HG03457 (cell line): ENCODE data around the gene ACSS1.
A peak's percentile ranks its signal among the peaks of the same experiment; 100 is the strongest.

Source experiments
- ATAC-seq: cut with Tn5 transposase; IDR thresholded peaks from one replicate; pipeline ENCODE4 v1.9.1; 2021; ENCODE audit warnings: moderate number of reproducible peaks; ENCODE audit not compliant: unreplicated experiment

ACSS1 gene

DNA sequence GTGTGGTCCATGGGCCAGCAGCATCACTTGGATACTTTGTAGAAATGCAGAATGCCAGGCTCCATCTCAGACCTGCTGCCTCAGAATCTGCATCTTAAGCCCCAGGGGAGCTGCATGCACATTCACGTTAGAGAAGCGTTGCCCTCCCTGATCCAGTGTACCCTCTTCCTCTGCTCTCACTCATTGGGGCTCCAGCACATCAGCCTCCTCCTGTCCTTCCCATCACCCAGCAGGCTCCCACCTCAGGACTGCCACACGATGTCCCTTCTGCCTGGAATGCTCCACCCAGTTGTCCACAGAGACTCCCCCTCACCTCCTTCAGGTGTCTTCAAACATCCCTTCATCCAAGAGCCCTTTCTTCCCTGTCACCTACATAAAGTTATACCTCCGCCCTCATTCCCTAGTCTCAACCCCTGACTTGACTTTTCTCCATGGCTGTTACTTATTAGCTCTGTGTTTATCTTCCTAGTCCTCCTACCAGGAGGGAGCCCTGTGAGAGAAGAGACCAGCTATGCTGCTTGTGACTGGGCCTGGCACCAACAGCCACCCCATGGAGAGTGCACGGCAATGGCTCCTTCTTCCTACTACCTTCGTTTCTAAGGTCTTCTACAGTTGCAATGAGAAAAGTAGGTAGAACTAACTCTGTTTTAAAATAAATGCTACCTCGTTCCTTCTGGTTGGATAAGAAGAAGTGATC is 3.3 kb upstream of the ACSS1 start:
- ATAC-seq = no peak

DNA sequence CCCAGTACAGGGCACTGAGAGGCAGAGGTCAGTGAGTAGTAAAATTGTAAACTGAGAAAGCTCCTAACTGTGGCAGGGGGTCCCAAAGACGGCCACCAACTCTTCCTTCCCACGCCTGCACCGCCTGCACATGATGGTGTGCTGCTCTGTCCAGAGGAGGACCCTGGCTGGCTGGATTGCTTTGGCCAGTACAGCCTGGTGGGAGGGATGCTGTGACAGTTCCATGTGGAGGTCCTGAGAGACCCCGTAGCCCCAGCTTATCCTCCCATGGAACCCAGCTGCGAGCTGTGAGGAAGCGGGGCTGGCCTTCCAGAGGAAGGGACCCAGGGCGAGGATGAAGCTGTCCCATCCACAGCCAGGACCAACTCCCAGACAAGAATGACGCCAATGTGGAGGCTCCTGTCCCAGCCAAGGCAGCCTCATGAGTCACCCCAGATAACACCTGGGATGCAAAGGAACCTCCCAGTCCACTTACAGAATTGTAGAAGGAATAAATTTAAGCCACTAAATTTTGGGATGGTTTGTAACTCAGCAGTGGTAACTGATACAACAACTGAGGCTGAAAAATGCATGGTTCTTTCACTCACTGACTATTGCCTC is 2.0 kb upstream of the ACSS1 start:
- ATAC-seq = no peak

DNA sequence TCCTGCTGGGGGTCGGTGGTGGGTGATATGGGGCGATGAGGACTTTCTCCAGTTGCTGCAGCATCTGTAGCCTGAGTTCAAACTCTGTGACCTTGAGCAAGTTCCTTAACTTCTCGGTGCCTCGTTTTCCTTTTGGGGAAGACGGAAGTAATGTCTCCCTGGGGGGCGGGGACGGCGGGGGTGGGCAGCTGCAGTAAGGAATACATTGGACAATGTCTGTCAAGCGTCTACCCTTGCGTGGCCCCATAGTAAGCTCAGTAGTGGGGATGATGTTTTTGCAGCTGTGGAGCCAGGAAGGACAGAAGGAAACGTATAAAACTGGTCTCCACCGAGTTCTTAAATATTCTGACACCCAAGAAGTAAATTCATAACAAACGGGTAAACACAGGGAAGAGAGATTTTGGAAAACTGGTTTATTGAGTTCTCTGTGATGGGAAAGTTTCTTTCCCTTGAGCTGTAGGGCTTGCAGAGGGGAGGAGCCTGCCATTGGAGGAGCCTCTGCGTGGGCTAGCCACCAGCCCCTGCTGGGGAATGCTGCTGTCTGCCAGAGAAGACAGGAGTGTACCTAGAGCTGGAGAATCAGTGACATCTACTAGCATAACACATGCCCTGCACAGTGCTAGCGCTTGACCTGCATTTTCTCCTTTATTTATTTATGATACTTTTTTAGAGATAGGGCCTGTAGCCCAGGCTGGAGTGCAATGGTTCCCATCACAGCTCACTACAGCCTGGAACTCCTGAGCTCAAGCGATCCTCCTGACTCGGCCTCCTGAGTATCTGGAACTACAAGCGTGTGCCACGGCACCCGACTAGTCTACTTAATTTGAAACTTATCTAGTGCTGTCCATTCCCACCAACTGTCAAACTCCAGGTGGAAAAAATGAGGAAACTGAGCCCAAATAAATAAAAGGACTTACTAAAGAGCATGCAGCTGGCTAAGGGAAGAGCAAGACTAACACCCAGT is 1.2 kb upstream of the ACSS1 start:
- ATAC-seq = no peak

DNA sequence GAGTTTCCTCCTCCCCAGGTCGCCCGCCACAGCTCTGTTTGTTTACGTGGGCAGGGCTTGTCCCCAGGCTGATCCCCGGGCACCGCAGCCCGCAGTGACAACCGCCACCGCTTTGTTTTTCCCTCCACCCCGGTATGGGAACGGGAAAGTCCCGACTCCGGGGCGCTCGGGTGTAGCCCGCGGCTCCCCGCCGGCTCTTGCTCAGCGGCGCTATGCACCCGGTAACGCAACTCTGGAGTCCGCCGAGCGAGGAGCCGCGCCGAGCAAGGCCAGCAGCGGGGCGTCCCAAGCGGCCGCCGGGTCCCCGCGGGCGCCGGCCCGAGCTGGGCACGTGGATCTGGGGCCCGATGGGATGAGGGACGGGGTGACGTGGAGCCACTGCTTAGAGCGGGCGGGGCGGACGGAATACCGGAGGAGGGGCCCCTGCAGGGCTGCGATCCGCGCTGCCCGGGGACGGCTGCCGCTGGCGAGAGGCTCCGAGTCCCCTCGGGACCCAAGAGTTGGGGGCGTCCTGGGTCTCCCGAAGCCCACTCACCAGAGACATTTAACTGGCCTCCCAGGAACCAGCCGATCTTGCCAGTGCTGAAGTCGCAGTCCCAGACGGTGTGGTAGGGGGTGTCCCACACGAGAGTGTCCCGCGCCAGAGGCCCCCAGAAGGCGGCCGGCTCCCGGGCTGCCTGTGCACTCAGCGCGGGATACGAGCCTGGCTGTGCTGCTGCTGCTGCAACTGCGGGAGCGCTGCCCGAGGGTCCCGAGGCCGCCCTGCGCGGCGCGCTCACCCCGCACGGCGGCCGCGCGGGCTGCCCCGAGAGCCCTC is 497 bp downstream of the ACSS1 start:
- peak; percentile 27 for ATAC-seq

DNA sequence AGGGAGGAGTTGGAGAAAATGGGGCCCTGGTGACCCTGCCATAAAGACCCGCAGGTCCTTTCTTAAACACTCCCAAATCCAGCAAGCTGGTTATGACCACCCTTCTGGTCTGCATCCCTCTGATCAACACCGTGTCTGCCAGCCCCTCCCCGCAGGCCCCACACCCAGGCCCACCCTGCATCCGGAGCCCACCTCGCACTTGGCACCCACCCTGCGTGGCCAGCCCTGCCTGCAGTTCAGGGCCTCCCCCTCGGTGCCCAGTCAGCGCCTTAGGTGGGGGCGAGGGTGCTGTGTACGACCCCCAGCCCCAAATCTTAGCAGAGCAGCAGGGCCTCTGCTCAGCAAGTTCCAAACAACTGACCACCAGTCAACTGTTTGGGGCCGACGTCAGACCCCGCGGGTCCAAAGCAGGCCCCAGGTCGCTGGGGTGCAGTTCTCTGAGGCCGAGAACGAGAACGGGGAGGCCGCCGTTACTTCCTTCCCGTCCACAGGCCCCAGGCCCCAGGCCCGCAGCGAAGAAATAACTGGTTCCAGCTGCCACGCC is 1.2 kb downstream of the ACSS1 start:
- ATAC-seq = peak; percentile 17

DNA sequence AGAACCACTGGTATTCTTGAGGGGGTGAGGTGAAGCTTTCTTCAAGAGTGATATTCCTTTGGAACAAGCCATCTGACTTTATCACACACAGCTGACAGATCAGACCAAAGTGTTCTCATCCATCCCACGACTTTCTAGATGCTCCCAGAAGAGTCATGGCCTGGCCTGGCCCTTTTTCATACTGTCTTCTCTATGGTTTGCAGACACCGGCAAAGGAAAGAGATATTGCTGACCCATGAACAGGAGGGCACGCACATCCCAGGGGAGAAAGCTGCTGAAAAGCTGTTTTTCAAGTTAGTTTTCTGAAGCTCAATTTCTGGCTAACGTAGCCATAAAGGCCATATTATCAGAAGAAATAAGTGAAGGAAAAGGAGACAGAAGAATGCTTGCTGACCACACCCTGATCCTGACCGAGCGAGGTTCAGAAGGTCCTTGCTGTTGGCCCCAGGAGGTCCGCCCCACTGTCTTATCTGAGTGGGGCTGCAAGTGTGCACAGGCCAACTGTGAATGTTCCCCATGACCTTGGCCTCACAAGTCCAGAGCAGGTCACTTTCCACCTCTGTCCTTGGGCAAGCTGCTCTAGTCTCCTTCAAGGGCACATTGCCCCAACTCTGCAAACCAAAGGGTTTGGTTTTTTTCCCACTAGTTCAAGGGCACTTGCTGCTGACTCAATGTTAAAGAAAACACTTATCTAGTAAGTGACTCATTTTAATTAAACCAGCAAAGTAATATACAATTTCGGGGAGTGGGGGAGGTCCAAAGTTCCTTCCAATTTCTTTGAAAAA is 2.0 kb downstream of the ACSS1 start:
- ATAC-seq = no peak

DNA sequence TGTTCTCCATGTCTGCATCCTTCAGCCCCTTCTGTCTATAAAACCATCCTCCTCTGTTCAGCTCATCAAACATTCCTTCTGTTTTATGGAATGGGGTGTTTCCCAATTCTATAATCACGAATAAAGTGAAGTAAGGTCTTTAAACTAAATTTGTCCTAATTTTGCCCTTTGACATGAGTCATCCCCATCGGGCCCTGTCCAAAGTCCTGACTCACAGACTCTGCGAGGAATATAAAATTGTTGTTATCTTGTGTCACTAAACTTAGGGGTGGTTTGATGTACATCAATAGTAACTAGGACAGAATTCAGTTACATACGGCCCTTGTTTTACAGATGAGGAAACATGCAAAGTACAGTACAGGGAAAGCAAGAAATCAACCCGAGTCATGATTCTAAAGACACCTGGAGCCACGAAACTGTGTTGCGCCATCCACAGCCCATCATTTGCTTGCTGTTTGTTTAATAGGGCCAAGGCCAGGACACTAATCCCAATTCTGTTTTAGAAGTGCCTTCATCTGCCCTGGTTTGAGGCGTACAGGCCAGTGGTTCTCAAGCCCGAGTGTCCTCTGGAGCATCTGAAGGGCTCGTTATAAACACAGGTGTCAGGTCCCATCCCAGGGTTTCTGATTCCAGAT is 2.8 kb downstream of the ACSS1 start:
- no peak for ATAC-seq

DNA sequence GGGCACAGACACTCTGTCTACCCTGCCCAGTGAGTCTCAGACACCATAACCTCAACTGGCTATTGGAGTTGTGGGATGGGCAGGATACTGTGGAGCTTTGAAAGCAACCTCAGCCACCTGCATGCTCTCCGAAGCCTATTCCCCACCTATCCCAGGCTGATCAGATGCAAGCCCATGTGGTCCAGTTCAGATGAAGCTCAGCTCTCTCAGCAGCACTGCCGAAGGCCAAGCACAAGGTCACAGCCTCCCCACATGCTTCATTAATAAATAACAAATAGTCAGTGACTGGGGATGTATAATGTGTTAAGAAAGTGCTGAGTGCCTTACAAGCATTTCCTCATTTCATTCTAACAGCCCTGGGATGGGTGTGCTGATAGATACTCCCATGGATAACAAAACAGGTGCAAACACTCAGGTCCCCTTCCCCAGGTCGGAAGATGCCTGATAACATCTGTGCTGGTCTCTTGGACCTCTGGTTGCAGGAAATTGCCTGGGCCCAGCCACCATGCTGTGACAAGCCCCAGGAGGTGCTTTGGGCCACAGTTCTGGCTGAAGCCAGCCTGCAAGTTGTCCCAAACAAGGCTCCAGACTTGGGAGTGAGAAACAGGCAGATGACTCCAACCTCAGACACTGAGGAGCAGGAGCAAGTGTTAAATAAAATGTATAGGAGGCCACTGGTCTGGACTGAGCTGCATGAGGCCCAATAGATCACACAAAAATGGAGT is 3.7 kb downstream of the ACSS1 start:
- no peak for ATAC-seq

DNA sequence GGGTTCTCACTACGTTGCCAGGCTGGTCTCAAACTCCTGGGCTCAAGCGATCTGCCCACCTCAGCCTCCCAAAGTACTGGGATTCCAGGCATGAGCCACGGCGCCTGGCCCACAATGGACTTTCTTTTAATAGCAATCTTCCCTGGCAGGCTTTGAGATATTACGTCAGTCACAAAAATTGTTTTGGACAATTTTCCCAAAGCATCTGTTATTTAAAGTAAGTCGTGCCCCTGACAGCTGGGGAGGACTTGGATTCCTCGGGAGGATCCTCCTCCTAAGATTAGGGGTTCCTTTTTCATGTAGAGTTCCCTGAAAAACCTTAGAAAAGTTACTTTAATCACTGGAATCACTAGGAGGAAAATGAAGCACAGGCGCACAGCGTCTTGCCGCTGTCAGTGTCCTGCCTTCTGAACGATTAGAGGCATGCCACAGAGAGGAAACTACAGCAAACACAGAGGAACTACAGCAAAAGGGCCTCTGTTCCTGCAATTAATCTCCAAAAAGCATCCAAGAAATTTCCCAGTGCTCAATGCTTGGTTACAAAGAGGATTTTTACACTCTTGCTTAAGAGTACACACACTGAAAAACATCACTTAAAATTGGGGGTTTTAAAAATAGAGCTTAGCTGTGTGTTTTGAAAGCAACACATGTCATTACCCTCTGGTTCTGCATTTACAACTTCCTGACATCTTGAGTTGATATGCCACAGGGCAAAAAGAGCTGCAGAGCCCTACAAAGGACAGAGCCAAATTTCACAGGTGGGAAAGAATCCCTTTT is 4.5 kb downstream of the ACSS1 start:
- no peak for ATAC-seq

DNA sequence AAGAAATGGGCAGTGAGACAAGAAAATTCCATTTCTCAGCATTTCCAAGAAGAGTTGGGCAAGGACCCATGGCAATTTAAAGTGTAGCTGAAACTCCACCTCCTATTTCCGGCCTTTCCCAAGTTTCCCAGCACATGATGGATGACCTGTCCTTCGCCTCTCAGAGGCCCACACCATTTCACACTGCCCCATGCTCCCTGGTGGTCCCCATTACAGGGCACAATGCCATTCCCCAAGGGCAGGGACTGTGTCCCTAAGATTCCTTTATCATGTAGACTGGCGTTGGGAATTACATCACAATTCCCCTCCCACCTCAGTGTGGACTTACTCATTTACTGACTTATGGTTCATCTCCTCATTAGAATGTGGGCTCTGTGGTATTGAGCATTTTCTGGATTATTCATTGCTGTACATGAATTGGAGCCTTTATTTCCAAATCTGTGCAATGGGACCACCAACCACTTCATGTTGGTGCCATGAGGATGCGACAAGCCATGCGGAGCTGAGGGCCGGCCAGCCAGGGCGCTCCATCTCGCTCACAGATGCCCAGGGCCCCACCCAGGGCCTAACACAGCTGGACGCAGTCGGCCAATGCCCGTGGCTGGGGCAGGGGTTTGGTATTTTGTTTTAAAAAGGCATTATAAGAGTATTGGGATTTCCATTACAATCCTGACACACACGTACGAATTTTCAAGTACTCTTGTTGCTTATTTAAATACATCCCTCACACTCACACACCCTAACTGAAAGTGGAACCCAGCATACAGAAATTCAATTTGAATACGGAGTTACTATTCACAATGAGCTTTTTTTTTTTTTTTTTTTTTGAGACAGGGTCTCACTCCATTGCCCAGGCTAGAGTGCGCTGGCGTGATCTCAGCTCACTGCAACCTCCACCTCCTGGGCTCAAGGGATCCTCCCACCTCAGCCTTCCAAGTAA is 5.4 kb downstream of the ACSS1 start:
- no peak for ATAC-seq

DNA sequence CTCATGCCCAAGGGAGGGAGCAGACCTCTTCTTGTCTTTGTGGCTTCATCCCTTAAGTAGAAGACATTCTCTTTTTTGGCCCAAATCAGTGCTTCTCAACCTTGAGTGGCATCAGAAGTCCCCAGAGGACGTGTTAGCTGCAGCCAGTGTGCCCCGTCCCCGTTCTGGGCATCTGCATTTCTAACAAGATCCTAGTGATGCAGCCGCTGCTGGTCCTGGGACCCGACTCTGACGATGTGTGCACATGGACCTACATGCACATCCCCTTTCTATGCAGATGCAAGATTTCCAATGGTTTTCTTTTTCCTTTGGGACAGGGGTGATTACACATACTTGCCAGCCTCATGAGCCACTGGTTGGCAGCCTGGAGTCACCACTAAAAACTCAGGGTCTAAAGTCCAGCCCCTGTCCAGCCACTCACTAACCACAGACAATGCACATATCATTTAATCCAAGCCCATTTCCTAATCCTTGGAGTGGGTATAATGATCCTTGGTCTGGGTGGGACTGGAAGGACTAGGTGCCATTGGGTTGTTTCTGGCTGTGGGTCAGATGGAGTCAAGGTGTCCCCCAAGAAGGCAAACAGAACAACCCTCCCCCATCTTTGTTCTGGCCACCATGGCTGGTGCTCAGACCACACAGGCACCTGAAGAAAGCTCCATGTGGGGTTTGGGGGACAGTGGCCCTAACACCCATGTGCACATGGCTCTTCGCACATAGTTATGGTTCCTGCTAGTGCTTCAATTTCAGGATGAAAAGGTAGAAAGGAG is 6.4 kb downstream of the ACSS1 start:
- ATAC-seq = no peak

DNA sequence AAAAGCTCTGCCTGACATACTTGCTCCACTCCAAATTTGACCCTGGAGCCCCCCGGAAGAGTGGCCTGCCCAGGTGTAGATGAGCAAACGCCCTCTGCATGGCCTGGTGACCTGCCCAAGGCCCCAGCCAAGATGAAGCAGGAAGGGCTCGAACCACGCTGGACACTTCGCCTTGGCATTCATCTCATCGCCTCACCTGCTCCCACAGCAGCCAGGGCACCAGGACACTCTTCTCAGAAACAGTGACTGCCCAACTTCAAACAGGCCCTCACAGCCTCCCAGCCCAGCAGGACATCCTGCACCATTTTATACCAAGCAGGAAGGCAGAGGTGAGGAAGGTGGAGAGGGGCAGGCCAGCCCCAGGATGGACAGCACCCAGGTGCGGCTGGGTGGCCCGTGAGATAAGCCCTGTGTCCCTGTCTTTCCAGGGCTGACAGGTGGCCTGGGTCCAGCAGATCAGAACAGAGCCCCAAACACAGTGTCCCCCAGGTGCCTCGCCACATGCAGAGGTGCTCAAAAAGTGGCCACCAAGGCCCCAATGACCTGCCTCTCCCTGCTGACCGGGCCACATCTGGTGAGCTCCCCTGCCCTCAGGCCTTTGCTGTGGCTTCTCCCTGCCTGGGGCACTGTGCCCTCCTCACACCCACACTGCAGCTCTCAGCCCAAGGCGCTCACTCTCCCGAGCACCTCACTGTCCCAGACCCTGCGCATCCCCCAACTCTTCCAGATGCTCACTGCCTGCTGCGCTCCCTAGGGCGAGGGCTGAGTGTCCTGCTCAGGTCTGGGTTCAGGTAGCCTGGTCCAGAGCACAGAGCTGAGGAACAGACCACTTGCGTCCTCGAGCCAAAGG is 7.2 kb downstream of the ACSS1 start:
- no peak for ATAC-seq

DNA sequence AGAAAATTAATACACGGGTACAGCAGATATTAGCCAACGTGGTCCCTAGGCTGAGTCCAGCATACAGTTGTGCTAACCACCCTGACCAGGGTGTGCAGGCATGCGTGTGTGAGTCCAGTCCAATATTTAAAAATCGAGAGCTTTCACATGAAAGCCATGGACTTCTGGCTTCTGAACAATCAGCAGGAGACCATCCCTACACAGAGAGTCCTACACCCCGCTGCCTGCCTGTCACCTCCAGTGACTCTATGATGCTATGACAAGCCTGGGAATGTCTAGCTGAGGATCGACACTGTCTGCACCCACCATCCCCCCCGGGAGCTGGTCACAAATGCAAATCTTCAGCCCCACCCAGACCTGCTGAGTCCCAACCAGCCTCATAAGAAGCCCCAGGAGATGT is 7.9 kb downstream of the ACSS1 start:
- ATAC-seq = no peak

DNA sequence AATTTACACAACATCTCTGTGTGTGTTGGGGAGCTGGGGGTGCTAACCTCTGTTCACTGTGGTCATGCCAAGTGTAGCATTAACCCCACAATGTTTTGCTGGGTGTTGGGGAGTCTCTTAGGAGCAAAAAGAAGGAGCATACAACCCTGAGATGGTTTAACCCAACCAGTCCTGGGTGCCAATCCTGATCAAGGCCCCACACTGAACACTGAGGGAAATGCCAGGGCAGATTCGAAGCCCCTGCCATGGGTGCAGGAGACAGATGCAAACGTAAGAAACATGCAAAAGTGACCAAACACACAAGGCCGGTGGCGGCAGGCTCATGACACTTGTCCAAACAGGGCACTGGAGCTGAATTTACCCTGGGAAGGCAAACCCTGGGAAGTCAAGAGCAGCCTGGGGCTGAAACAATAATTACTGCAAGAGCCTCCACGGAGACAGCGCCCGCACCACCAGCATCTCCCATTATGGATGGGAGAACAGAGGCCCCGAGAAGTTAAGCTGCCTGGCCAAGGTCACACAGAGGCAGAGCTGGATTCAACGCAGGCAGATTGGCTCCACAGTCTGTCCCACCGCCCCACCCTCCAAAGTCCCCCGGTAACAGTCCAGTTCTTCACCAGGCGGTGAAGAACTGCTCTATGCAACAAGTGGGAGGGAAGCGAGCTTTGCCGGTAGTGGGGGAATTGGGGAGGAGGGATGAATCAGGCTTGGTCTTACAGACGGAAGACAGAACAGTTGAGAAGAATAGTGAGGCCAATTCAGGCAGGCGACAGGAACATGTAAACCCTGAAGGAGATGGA is 8.5 kb downstream of the ACSS1 start:
- no peak for ATAC-seq
